ENCODE data around the gene ZNF552. TPM values are rescaled to one million over a fixed set of nuclear protein-coding genes. Genes with fewer than 3 reads are reported as not detected.
"Not testable (repeated sequence)": the region's sequence is repeated elsewhere in the genome, so short reads cannot be mapped to it uniquely, and the experiment has no call there.

Gene ZNF552
- total RNA-seq, 1 experiment from 2014 or later, result 9.2 TPM

DNA sequence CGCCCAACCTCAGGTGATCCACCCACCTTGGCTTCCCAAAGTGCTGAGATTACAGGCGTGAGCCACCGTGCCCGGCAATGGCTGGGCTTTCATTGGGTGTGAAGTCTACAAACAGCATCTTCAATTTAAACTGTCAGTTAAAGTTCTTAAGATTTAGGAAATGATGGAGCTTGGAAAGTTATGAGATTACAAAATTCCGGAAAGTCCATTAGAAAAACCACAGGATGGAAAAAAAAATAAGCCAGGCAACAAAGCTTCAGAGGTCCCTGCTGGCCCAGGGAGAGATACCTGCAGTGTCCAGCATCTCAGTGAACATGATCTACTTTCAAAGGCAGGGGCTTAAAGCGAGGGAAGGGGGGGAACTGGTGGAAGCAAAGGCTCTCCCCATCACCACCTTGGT lies 10.8 kb upstream of the ZNF552 start:
- H4K20me1 ChIP-seq (ENCODE audit: control insufficient read depth, insufficient read depth, insufficient read length), result no peaks in the 10 kb centered on the region
- DNase-seq, result no peak
- peaks cover 34% of the 10 kb centered on the region for H3K79me2 ChIP-seq (ENCODE audit: insufficient read depth, low read length)
- H2BK20ac ChIP-seq (ENCODE audit: low read depth, low read length, poor library complexity, severe bottlenecking), result no peak overlapping the region
- H3K56ac ChIP-seq (ENCODE audit: insufficient read length, low read depth, low read length), result no peak overlapping the region
- no peak overlapping the region for H3T11ph ChIP-seq (ENCODE audit: low read length)
- H2BK12ac ChIP-seq (ENCODE audit: insufficient read length, low read depth, low read length), result no peak overlapping the region
- H4K8ac ChIP-seq (replicated peaks; ENCODE audit: insufficient read length, low read depth, low read length), result no peak overlapping the region
- no peak overlapping the region for H3K9ac ChIP-seq (ENCODE audit: extremely low read depth, insufficient read length, low read length)
- WGBS (ENCODE audit: extremely low coverage, insufficient read length, low lambda C conversion rate), result no CpG with 5 or more reads among the region's 6 CpGs
- no peak overlapping the region for H2BK5ac ChIP-seq (ENCODE audit: insufficient read length, low read length)
- no peak overlapping the region for H2BK120ac ChIP-seq (ENCODE audit: low read depth, low read length, poor library complexity, severe bottlenecking)
- H3K27ac Mint-ChIP-seq, result no peak overlapping the region; a peak in 1 of 7 replicates
- no peak overlapping the region; a peak in 1 of 5 replicates for H3K4me3 Mint-ChIP-seq
- no peak overlapping the region for H3K27ac ChIP-seq (ENCODE audit: insufficient read length, low read depth, low read length)
- TF ChIP-seq, protein P1, sequence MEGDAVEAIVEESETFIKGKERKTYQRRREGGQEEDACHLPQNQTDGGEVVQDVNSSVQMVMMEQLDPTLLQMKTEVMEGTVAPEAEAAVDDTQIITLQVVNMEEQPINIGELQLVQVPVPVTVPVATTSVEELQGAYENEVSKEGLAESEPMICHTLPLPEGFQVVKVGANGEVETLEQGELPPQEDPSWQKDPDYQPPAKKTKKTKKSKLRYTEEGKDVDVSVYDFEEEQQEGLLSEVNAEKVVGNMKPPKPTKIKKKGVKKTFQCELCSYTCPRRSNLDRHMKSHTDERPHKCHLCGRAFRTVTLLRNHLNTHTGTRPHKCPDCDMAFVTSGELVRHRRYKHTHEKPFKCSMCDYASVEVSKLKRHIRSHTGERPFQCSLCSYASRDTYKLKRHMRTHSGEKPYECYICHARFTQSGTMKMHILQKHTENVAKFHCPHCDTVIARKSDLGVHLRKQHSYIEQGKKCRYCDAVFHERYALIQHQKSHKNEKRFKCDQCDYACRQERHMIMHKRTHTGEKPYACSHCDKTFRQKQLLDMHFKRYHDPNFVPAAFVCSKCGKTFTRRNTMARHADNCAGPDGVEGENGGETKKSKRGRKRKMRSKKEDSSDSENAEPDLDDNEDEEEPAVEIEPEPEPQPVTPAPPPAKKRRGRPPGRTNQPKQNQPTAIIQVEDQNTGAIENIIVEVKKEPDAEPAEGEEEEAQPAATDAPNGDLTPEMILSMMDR (conservative IDR thresholded peaks at IDR 0.05), result no peak
- no peaks in the 10 kb centered on the region for H3K9me3 Mint-ChIP-seq
- peaks cover 33 to 39% of the 10 kb centered on the region in 2 experiments for H3K4me1 Mint-ChIP-seq
- H3K27me3 Mint-ChIP-seq (ENCODE audit: low read depth), result no peaks in the 10 kb centered on the region
- H3K4ac ChIP-seq (ENCODE audit: low read depth, low read length), result no peak overlapping the region
- no peak overlapping the region for H3K18ac ChIP-seq (ENCODE audit: insufficient read length, low read depth, low read length)
- no peak overlapping the region for H2AK5ac ChIP-seq (ENCODE audit: insufficient read length, low read length)
- no peak overlapping the region for H4K5ac ChIP-seq (ENCODE audit: insufficient read length, low read depth, low read length)
- no peak overlapping the region for H2BK15ac ChIP-seq (ENCODE audit: low read depth, low read length)
- H3K36me3 Mint-ChIP-seq (ENCODE audit: insufficient read depth in 1 of 3, low read depth in 3 of 3), result peaks cover 16 to 67% (median 50%) of the 10 kb centered on the region in 3 experiments; a peak in 6 of 7 replicates
- no peak overlapping the region for H3K4me2 ChIP-seq (ENCODE audit: insufficient read depth, insufficient read length, low read length)
- H3K27me3 ChIP-seq (ENCODE audit: insufficient read depth, low read length), result no peaks in the 10 kb centered on the region
- no peak overlapping the region for H4K91ac ChIP-seq (ENCODE audit: insufficient read length, low read depth, low read length)
- H3K23ac ChIP-seq (ENCODE audit: insufficient read length, low read depth, low read length), result no peak overlapping the region
- no peak overlapping the region for H3K14ac ChIP-seq (ENCODE audit: insufficient read depth, low read length)
- no peaks in the 10 kb centered on the region for H3K9me3 ChIP-seq (ENCODE audit: control insufficient read depth, low read depth, low read length)
- no peak overlapping the region for H2AFZ ChIP-seq (ENCODE audit: low read length)
- H3K79me1 ChIP-seq (ENCODE audit: insufficient read depth, low read depth, low read length, poor library complexity, severe bottlenecking), result peaks cover 7% of the 10 kb centered on the region
- peaks cover 3% of the 10 kb centered on the region for H3K23me2 ChIP-seq (ENCODE audit: insufficient read length, low read depth, low read length, poor library complexity, severe bottlenecking)
- H3K4me1 ChIP-seq (ENCODE audit: insufficient read depth, low read length), result no peaks in the 10 kb centered on the region; the same call in 1 of the 2 replicates

DNA sequence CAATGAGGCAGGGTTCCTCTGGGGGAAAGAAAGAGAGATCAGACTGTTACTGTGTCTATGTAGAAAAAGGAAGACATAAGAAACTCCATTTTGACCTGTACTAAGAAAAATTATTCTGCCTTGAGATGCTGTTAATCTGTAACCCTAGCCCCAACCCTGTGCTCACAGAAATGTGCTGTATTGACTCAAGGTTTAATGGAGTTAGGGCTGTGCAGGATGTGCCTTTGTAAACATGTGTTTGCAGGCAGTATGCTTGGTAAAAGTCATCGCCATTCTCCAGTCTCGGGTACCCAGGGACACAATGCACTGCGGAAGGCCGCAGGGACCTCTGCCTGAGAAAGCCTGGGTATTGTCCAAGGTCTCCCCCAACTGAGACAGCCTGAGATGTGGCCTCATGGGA lies 8.9 kb upstream of the ZNF552 start:
- H2BK120ac ChIP-seq (ENCODE audit: low read depth, low read length, poor library complexity, severe bottlenecking); H3K14ac ChIP-seq (ENCODE audit: insufficient read depth, low read length); H3K23ac ChIP-seq (ENCODE audit: insufficient read length, low read depth, low read length); H3K9ac ChIP-seq (ENCODE audit: extremely low read depth, insufficient read length, low read length); H3K9me3 ChIP-seq (ENCODE audit: control insufficient read depth, low read depth, low read length); H3K56ac ChIP-seq (ENCODE audit: insufficient read length, low read depth, low read length); H2BK5ac ChIP-seq (ENCODE audit: insufficient read length, low read length); H3K23me2 ChIP-seq (ENCODE audit: insufficient read length, low read depth, low read length, poor library complexity, severe bottlenecking); H2AK5ac ChIP-seq (ENCODE audit: insufficient read length, low read length); H4K20me1 ChIP-seq (ENCODE audit: control insufficient read depth, insufficient read depth, insufficient read length); H3K9me3 Mint-ChIP-seq; DNase-seq; H2AFZ ChIP-seq (ENCODE audit: low read length); H3K4me2 ChIP-seq (ENCODE audit: insufficient read depth, insufficient read length, low read length); H3K79me1 ChIP-seq (ENCODE audit: insufficient read depth, low read depth, low read length, poor library complexity, severe bottlenecking); H4K91ac ChIP-seq (ENCODE audit: insufficient read length, low read depth, low read length); H3K4me3 Mint-ChIP-seq; H4K5ac ChIP-seq (ENCODE audit: insufficient read length, low read depth, low read length); H3K27me3 Mint-ChIP-seq (ENCODE audit: low read depth); H3K4ac ChIP-seq (ENCODE audit: low read depth, low read length); H2BK12ac ChIP-seq (ENCODE audit: insufficient read length, low read depth, low read length); H2BK15ac ChIP-seq (ENCODE audit: low read depth, low read length); H3K27ac ChIP-seq (ENCODE audit: insufficient read length, low read depth, low read length); H3K4me1 ChIP-seq (ENCODE audit: insufficient read depth, low read length); H3T11ph ChIP-seq (ENCODE audit: low read length); H3K18ac ChIP-seq (ENCODE audit: insufficient read length, low read depth, low read length); H2BK20ac ChIP-seq (ENCODE audit: low read depth, low read length, poor library complexity, severe bottlenecking); H4K8ac ChIP-seq (replicated peaks; ENCODE audit: insufficient read length, low read depth, low read length); H3K27me3 ChIP-seq (ENCODE audit: insufficient read depth, low read length): not testable (repeated sequence)
- peaks cover 43% of the 10 kb centered on the region for H3K79me2 ChIP-seq (ENCODE audit: insufficient read depth, low read length)
- Mint-ChIP-seq H3K36me3 (ENCODE audit: insufficient read depth in 1 of 3, low read depth in 3 of 3) (peaks cover 15 to 66% (median 51%) of the 10 kb centered on the region in 3 experiments), H3K27ac (peak overlapping the region in 1 of 3 experiments; percentile 61; a peak in 2 of 7 replicates), H3K4me1 (peaks cover 36 to 37% of the 10 kb centered on the region in 2 experiments)
- no CpG with 5 or more reads among the region's 4 CpGs for WGBS (ENCODE audit: extremely low coverage, insufficient read length, low lambda C conversion rate)

Data from H9 (cell line).